RWPE2 (cell line): ENCODE results near the gene ARRDC2.
A peak's percentile ranks its signal among the peaks of the same experiment; 100 is the strongest.

Experiments used
- ATAC-seq: fragments of 200-7000 bp; cut with Tn5 transposase; 3 replicates; pipeline ENCODE4 v1.9.1; 2021; ENCODE audit warnings: low read depth
- DNase-seq: peaks from one replicate; pipeline ENCODE4 v3.0.0-alpha.2; 2020; ENCODE audit warnings: low spot score
- H3K27ac ChIP-seq: fragments of 450-650 bp; 2 replicates; pipeline ENCODE4 v1.5.1; 2017; ENCODE audit warnings: mild to moderate bottlenecking; ENCODE audit not compliant: poor library complexity, severe bottlenecking
- H3K27me3 ChIP-seq: fragments of 250-450 bp; sonication (Bioruptor Pico); 2 replicates; pipeline ENCODE4 v1.5.1; 2021; ENCODE audit warnings: mild to moderate bottlenecking, moderate library complexity; ENCODE audit not compliant: insufficient read depth, poor library complexity, severe bottlenecking
- H3K36me3 ChIP-seq: fragments of 250-450 bp; sonication (Bioruptor Pico); 2 replicates; pipeline ENCODE4 v1.5.1; 2020; ENCODE audit warnings: low read depth, mild to moderate bottlenecking, moderate library complexity
- H3K4me1 ChIP-seq: fragments of 250-450 bp; sonication (Bioruptor Pico); 2 replicates; pipeline ENCODE4 v1.5.1; 2021; ENCODE audit warnings: mild to moderate bottlenecking, moderate library complexity; ENCODE audit not compliant: insufficient read depth, poor library complexity, severe bottlenecking
- H3K4me3 ChIP-seq: fragments of 250-450 bp; sonication (Bioruptor Pico); 2 replicates; pipeline ENCODE4 v1.5.1; 2021; ENCODE audit warnings: mild to moderate bottlenecking, moderate library complexity; ENCODE audit not compliant: severe bottlenecking
- H3K9me3 ChIP-seq: fragments of 250-450 bp; sonication (Bioruptor Pico); 2 replicates; pipeline ENCODE4 v1.5.1; 2021; ENCODE audit warnings: mild to moderate bottlenecking, moderate library complexity; ENCODE audit not compliant: severe bottlenecking
- CTCF ChIP-seq: fragments of 450-650 bp; IDR thresholded peaks from one replicate; pipeline ENCODE4 v1.5.1; 2017; ENCODE audit warnings: mild to moderate bottlenecking, moderate library complexity; ENCODE audit not compliant: poor library complexity, severe bottlenecking

Gene ARRDC2

GRCh38 chr19:18007917-18008673 is at the start of gene ARRDC2:
ARRDC2 (plus strand) TSS chr19:18008170; CDS start chr19:18008311, 141 bp downstream.
- H3K4me1 ChIP-seq = no peaks in the 10 kb centered on the region
- peak within 1 kb of the TSS; percentile 29 for H3K4me3 ChIP-seq
- ATAC-seq (peak; percentile 70), DNase-seq (peak; percentile 87)
- TF ChIP-seq CTCF = no peak
- H3K36me3 ChIP-seq = peaks cover 23% of the 10 kb centered on the region
- no peaks in the 10 kb centered on the region for H3K9me3 ChIP-seq
- peak within 1 kb of the TSS; percentile 4 for H3K27ac ChIP-seq
- no peaks in the 10 kb centered on the region for H3K27me3 ChIP-seq

- TF ChIP-seq CTCF = no peak
- H3K4me1 ChIP-seq = no peaks in the 10 kb centered on the region
- no peak for DNase-seq
- ATAC-seq = no peak
- H3K27ac ChIP-seq = no peak overlapping the region
- peaks cover 22% of the 10 kb centered on the region for H3K27me3 ChIP-seq
- no peaks in the 10 kb centered on the region for H3K9me3 ChIP-seq
- H3K36me3 ChIP-seq = no peaks in the 10 kb centered on the region
- no peak overlapping the region for H3K4me3 ChIP-seq
Observed at GRCh38 chr19:17963936-17964691, 43.9 kb upstream of the ARRDC2 start.

- H3K4me1 ChIP-seq = no peaks in the 10 kb centered on the region
- H3K27ac ChIP-seq = no peak overlapping the region
- H3K9me3 ChIP-seq = no peaks in the 10 kb centered on the region
- DNase-seq (no peak), ATAC-seq (peak; percentile 52; the same call in 2 of the 3 replicates)
- H3K27me3 ChIP-seq = peaks cover 22% of the 10 kb centered on the region
- TF ChIP-seq CTCF = no peak
- H3K4me3 ChIP-seq = no peak overlapping the region
- H3K36me3 ChIP-seq = no peaks in the 10 kb centered on the region
Observed at GRCh38 chr19:17965370-17966128, 42.4 kb upstream of the ARRDC2 start.

GRCh38 chr19:17966129-17966483 is 41.9 kb upstream of the ARRDC2 start:
- Histone ChIP-seq H3K9me3 (no peaks in the 10 kb centered on the region), H3K4me1 (no peaks in the 10 kb centered on the region), H3K27me3 (peaks cover 22% of the 10 kb centered on the region), H3K4me3 (no peak overlapping the region), H3K36me3 (no peaks in the 10 kb centered on the region), H3K27ac (no peak overlapping the region)
- ATAC-seq (no peak), DNase-seq (no peak)
- TF ChIP-seq CTCF = no peak
